SU-DHL-6 (cell line): Measurements from ENCODE around the gene CPNE5.

ENCODE experiments used
- CTCF ChIP-seq: fragments of 200-600 bp; sonication (generic); IDR thresholded peaks from one replicate; pipeline ENCODE4 v1.5.1; 2017; ENCODE audit warnings: antibody characterized with exemption, mild to moderate bottlenecking, low read length, moderate library complexity; ENCODE audit not compliant: insufficient read depth, poor library complexity, severe bottlenecking
- EZH2phosphoT487 ChIP-seq: fragments of 200-600 bp; sonication (generic), shearing (Covaris generic); conservative IDR thresholded peaks from 2 replicates; pipeline ENCODE4 v1.6.1; 2018; ENCODE audit warnings: mild to moderate bottlenecking, antibody characterized with exemption, low read length, moderate library complexity, mixed read lengths

- TF ChIP-seq CTCF (peak; percentile 94), EZH2phosphoT487 (no peak)
Observed at GRCh38 chr6:36885461-36886401, 46.5 kb upstream of the CPNE5 start, which contains the start of gene C6orf89.
